IMR-90 (cell line): Measurements from ENCODE around the gene OR2A2. TPM values are rescaled to one million over a fixed set of nuclear protein-coding genes. Genes with fewer than 3 reads are reported as not detected.

Experiments used
- ATAC-seq: fragments of 200-7000 bp; cut with Tn5 transposase; 2 replicates; pipeline ENCODE4 v1.9.1; 2020; ENCODE audit warnings: low read depth, mild to moderate bottlenecking, moderate library complexity
- BruUV-seq: library from RNA; stranded (reverse); fragments of 400-500 nt; replicated peaks from 2 replicates; lab custom pipeline; 2021; lab: Mats Ljungman, UMichigan
- CTCF ChIA-PET: fragments of 300-600 bp; formaldehyde crosslinking; extraction: SDS; loops from one replicate; lab custom pipeline; 2021; ENCODE audit warnings: antibody characterized with exemption; lab: Yijun Ruan, JAX
- POLR2A ChIA-PET: fragments of 300-600 bp; sonication (Branson Sonifier 250); formaldehyde crosslinking; loops from one replicate; lab custom pipeline; 2022; ENCODE audit warnings: antibody characterized with exemption; ENCODE audit not compliant: unreplicated experiment; lab: Charles Lee
- DNase-seq: peaks from one replicate; pipeline ENCODE4 v3.0.0; 2013
- H2AFZ ChIP-seq: replicated peaks from 2 replicates; pipeline ENCODE3; 2013; ENCODE audit warnings: low read length, mild to moderate bottlenecking; ENCODE audit not compliant: poor library complexity
- H2AK5ac ChIP-seq: 2 replicates; pipeline ENCODE4 v1.6.1; 2013; ENCODE audit warnings: low read depth, low read length, inconsistent platforms
- H2AK9ac ChIP-seq: replicated peaks from 2 replicates; pipeline ENCODE3; 2013; ENCODE audit warnings: mild to moderate bottlenecking, low read depth, low read length, moderate library complexity; ENCODE audit not compliant: poor library complexity
- H2BK120ac ChIP-seq: 2 replicates; pipeline ENCODE4 v1.6.1; 2013; ENCODE audit warnings: low read depth, low read length, inconsistent platforms
- H2BK15ac ChIP-seq: 3 replicates; pipeline ENCODE4 v1.6.1; 2013; ENCODE audit warnings: low read depth, low read length, inconsistent platforms
- H2BK20ac ChIP-seq: 2 replicates; pipeline ENCODE4 v1.6.1; 2013; ENCODE audit warnings: low read depth, mild to moderate bottlenecking, inconsistent platforms, low read length, moderate library complexity
- H2BK5ac ChIP-seq: 2 replicates; pipeline ENCODE4 v1.6.1; 2013; ENCODE audit warnings: mild to moderate bottlenecking, low read depth, low read length, inconsistent platforms; ENCODE audit not compliant: poor library complexity, severe bottlenecking
- H3K14ac ChIP-seq: replicated peaks from 2 replicates; pipeline ENCODE4 v1.6.1; 2013; ENCODE audit warnings: low read depth, low read length, inconsistent platforms
- H3K18ac ChIP-seq: 2 replicates; pipeline ENCODE4 v1.6.1; 2013; ENCODE audit warnings: low read depth, low read length, control low read depth
- H3K23ac ChIP-seq: 2 replicates; pipeline ENCODE4 v1.6.1; 2013; ENCODE audit warnings: low read depth, low read length, inconsistent platforms
- H3K27ac ChIP-seq: 2 replicates; pipeline ENCODE4 v1.5.1; 2013; ENCODE audit warnings: mild to moderate bottlenecking, control low read depth, low read length; ENCODE audit not compliant: insufficient read depth
- H3K27me3 ChIP-seq: 2 replicates; pipeline ENCODE4 v1.6.1; 2013; ENCODE audit warnings: low read length; ENCODE audit not compliant: control insufficient read depth, insufficient read depth
- H3K36me3 ChIP-seq: 2 replicates; pipeline ENCODE4 v1.6.1; 2013; ENCODE audit warnings: low read length, mixed read lengths; ENCODE audit not compliant: control insufficient read depth, insufficient read depth
- H3K4ac ChIP-seq: 2 replicates; pipeline ENCODE4 v1.6.1; 2013; ENCODE audit warnings: low read depth, low read length, inconsistent platforms
- H3K4me1 ChIP-seq: 2 replicates; pipeline ENCODE4 v1.6.1; 2013; ENCODE audit warnings: low read length, mixed read lengths; ENCODE audit not compliant: control insufficient read depth, insufficient read depth
- H3K4me2 ChIP-seq: 2 replicates; pipeline ENCODE4 v1.6.1; 2013; ENCODE audit warnings: low read depth, mild to moderate bottlenecking, control low read depth, low read length, moderate library complexity
- H3K4me3 ChIP-seq: 2 replicates; pipeline ENCODE4 v1.5.1; 2013; ENCODE audit warnings: low read depth, mild to moderate bottlenecking, control low read depth, low read length, moderate library complexity; ENCODE audit not compliant: insufficient read depth
- H3K56ac ChIP-seq: 2 replicates; pipeline ENCODE4 v1.6.1; 2013; ENCODE audit warnings: low read length, inconsistent platforms; ENCODE audit not compliant: insufficient read depth; ENCODE audit errors: extremely low read depth
- H3K79me1 ChIP-seq, 2 experiments: 2 replicates each; pipeline ENCODE4 v1.6.1; 2013; ENCODE audit warnings: low read length in 2 of 2, inconsistent platforms in 1 of 2, low read depth in 1 of 2
- H3K9ac ChIP-seq: 2 replicates; pipeline ENCODE4 v1.6.1; 2013; ENCODE audit warnings: low read depth, low read length, control low read depth
- H3K9me1 ChIP-seq: 2 replicates; pipeline ENCODE4 v1.6.1; 2013; ENCODE audit warnings: low read length, inconsistent platforms; ENCODE audit not compliant: insufficient read depth
- H3K9me3 ChIP-seq: 2 replicates; pipeline ENCODE4 v1.6.1; 2013; ENCODE audit warnings: low read length; ENCODE audit not compliant: control insufficient read depth, insufficient read depth
- H4K20me1 ChIP-seq: 2 replicates; pipeline ENCODE4 v1.6.1; 2013; ENCODE audit warnings: low read length, inconsistent platforms; ENCODE audit not compliant: insufficient read depth
- H4K5ac ChIP-seq: 2 replicates; pipeline ENCODE4 v1.6.1; 2013; ENCODE audit warnings: mild to moderate bottlenecking, low read depth, low read length, control low read depth
- H4K8ac ChIP-seq, 2 experiments: 2 replicates each; pipeline ENCODE4 v1.6.1; 2013; ENCODE audit warnings: low read depth in 2 of 2, low read length in 2 of 2, control low read depth in 1 of 2, inconsistent platforms in 1 of 2
- H4K91ac ChIP-seq: 2 replicates; pipeline ENCODE4 v1.6.1; 2013; ENCODE audit warnings: low read depth, low read length, inconsistent platforms; ENCODE audit not compliant: insufficient read depth
- WGBS, 2 experiments: methylation state at CpG; one replicate each; pipeline versions ENCODE4 v1.1.5 to v1.1.7; 2013; ENCODE audit warnings: missing lambda C conversion rate in 2 of 2; ENCODE audit not compliant: insufficient read length in 1 of 2; ENCODE audit errors: extremely low coverage in 2 of 2; 5-methylcytosine and 5-hydroxymethylcytosine counted together
- dilution Hi-C: fragments of 300-500 bp; cut with HindIII; formaldehyde crosslinking; loops from one replicate; pipeline ENCODE4 v1.14.3; 2018; ENCODE audit warnings: low sequenced_read_pairs; ENCODE audit not compliant: unreplicated experiment
- in situ Hi-C: fragments of 300-500 bp; cut with MboI; formaldehyde crosslinking; loops from 3 replicates; pipeline ENCODE4 v1.14.3; 2019; ENCODE audit warnings: low sequenced_read_pairs, inconsistent platforms, mixed read lengths
- intact Hi-C: fragments of 100-400 bp; cut with micrococcal nuclease; formaldehyde crosslinking; loops from 2 replicates; pipeline ENCODE4 v1.10.0; 2022
- polyA plus RNA-seq, 3 experiments: library from polyadenylated mRNA; depleted of rRNA; stranded (reverse); fragments of >200 nt; gene quantifications; 2 replicates each; pipeline ENCODE4 v1.2.3, GENCODE V29; 2012; ENCODE audit warnings: low replicate concordance in 1 of 3
- total RNA-seq: library from RNA; depleted of rRNA; stranded (reverse); fragments of >200 nt; gene quantifications from 2 replicates; pipeline ENCODE4 v1.2.3, GENCODE V29; 2012
- TF ChIP-seq, protein P1 (sequence below): fragments of 150-350 bp; IDR thresholded peaks from 2 replicates; pipeline ENCODE4 v1.6.1; 2017; ENCODE audit warnings: mild to moderate bottlenecking, antibody characterized with exemption, low read length, low read depth

The OR2A2 gene
- total and polyA plus RNA-seq, 2 of the 4 experiments (the other 2 are of a cell fraction): not detected

- CTCF ChIA-PET: no interaction called here
- WGBS, 2 experiments: 20% methylated on average over 1 of the region's 8 CpGs; no CpG with 5 or more reads in 1 of the 2 experiments
- H4K91ac ChIP-seq: no peak overlapping the region
Measured at GRCh38 chr7:144118341-144118740, 9.0 kb downstream of the OR2A2 start.

More at GRCh38 chr7:144118341-144118740, 9.0 kb downstream of the OR2A2 start:
- Histone ChIP-seq H2AK9ac (no peak overlapping the region), H2AK5ac (no peak overlapping the region), H3K27ac (no peak overlapping the region), H2BK20ac (no peak overlapping the region), H3K4me1 (no peaks in the 10 kb centered on the region), H3K4me2 (no peak overlapping the region), H3K9ac (no peak overlapping the region), H3K18ac (no peak overlapping the region), H3K27me3 (no peaks in the 10 kb centered on the region), H2BK120ac (no peak overlapping the region), H4K8ac (no peak overlapping the region), H3K79me1 (no peaks in the 10 kb centered on the region), H2AFZ (no peak overlapping the region), H3K4ac (no peak overlapping the region), H4K20me1 (no peaks in the 10 kb centered on the region), H3K14ac (no peak overlapping the region), H4K5ac (no peak overlapping the region), H3K9me1 (no peaks in the 10 kb centered on the region), H3K9me3 (no peaks in the 10 kb centered on the region), H3K36me3 (no peaks in the 10 kb centered on the region), H3K56ac (no peak overlapping the region), H3K4me3 (no peak overlapping the region), H2BK15ac (no peak overlapping the region), H3K23ac (no peak overlapping the region), H2BK5ac (no peak overlapping the region)
- BruUV-seq: no TSS peak
- TF ChIP-seq, protein P1, sequence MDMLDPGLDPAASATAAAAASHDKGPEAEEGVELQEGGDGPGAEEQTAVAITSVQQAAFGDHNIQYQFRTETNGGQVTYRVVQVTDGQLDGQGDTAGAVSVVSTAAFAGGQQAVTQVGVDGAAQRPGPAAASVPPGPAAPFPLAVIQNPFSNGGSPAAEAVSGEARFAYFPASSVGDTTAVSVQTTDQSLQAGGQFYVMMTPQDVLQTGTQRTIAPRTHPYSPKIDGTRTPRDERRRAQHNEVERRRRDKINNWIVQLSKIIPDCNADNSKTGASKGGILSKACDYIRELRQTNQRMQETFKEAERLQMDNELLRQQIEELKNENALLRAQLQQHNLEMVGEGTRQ: no peak
- dilution Hi-C loops: no loop called here
- ATAC-seq: no peak
- POLR2A ChIA-PET: no interaction called here
- in situ Hi-C loops: no loop called here
- intact Hi-C loops: no loop called here
- DNase-seq: no peak
